ENCODE results near the gene LAPTM5.
A peak's percentile ranks its signal among the peaks of the same experiment; 100 is the strongest.

Gene LAPTM5

GRCh38 chr1:30720271-30721223 is 37.0 kb downstream of the LAPTM5 start:
- no peak for FAIRE-seq
- DNase-seq (ENCODE audit: insufficient read length, low spot score), result no peak

DNA sequence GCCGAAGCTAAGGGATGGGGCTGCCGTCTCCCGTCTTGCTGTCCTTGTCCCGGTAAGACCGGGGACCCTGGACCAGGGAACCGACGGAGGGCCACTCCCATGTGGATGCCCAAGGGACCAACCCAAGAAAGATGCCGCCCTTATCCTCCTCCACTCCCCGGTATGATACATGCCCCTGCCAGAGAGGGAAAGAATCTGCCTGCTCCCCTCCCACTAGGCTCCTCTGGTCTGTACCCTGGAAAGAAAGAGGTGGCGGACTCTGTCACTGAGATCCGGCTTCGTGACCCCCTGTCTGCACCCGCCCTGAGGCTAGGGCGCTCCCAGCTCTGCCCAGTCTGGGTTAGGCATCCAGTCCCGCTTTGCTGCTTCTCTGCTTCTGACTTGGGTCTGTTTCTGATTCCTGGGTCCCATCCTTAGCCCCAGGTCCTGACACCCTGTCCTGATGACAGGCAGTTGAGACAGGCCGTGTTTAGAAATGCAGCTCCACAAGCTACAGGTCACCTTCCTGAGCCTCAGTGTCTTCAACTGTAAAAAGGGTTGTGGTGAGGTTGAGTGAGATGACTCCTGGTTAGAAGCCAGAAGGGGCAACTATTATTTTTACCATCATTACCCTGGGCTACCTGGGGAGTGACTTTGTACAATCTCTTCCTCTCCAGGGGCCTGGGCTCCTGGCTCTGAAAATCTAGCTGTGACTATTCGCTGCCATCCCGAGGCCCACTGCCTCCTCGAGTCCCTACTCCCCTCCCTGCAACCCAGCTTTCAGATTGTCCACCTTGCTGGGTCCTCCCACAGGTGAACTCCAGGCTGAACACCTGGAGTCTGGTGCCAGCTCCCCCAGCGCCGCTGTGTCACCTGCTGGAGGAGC is 37.9 kb downstream of the LAPTM5 start:
- FAIRE-seq (no peak), DNase-seq (ENCODE audit: insufficient read length, low spot score) (no peak)

GRCh38 chr1:30718636-30719405 is 38.8 kb downstream of the LAPTM5 start:
- FAIRE-seq, result peak; percentile 96
- DNase-seq (ENCODE audit: insufficient read length, low spot score), result peak; percentile 69

DNA sequence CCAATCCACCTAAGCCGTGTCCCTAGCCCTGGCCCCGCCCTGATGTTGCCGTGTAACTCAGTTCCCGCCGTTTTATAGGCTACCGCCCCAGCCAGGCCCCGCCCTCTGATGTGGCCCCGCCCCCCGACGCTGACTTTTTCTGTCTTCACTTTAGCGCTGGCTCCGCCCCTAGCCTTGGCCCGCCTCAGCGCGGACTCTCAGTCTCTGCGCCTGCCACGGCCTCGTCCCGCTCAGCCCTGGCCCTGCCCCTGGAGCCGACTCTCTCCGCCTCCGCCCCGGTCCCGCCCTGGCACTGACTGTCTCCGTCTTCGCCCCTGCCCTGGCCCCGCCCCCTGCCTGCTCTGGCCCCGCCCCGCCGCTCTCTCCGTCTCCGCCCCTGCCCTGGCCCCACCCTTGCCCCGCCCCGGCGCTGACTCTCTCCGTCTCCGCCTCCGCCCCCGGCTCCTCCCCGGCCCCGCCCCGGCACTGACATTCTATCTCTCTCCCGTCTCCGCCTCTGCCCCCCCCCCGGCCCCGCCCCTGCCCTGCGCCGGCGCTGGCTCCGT is 39.4 kb downstream of the LAPTM5 start:
- FAIRE-seq (peak; percentile 96), DNase-seq (ENCODE audit: insufficient read length, low spot score) (peak; percentile 89)

- FAIRE-seq (no peak), DNase-seq (ENCODE audit: insufficient read length, low spot score) (no peak)
Measured at GRCh38 chr1:30716646-30717045, 40.9 kb downstream of the LAPTM5 start.

- FAIRE-seq (no peak), DNase-seq (ENCODE audit: insufficient read length, low spot score) (no peak)
Measured at GRCh38 chr1:30715886-30716285, 41.7 kb downstream of the LAPTM5 start.

DNA sequence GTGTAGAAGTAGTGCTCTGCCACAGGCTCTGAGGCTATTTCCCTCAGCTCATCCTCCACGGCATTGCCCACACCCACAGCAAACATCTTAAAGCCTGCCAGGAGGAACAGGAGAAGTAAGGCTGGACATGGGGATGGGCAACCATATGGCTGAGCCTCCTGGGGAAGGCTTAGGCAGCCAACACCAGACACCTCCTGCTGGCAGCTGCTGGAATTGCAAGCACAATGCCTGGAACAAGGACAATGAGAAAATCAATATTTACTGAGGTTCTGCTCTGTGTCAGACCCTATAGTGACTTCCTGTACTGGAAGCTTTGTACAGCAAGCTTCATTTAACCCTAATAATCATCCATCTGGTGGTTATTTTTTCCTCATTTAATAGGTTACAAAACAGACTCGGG is 42.4 kb downstream of the LAPTM5 start:
- DNase-seq (ENCODE audit: insufficient read length, low spot score) (no peak), FAIRE-seq (no peak)

- FAIRE-seq, result no peak
- no peak for DNase-seq (ENCODE audit: insufficient read length, low spot score)
Measured at GRCh38 chr1:30714536-30715090, 43.0 kb downstream of the LAPTM5 start.

GRCh38 chr1:30714025-30714424 is 43.5 kb downstream of the LAPTM5 start:
- DNase-seq (ENCODE audit: insufficient read length, low spot score) (no peak), FAIRE-seq (no peak)

DNA sequence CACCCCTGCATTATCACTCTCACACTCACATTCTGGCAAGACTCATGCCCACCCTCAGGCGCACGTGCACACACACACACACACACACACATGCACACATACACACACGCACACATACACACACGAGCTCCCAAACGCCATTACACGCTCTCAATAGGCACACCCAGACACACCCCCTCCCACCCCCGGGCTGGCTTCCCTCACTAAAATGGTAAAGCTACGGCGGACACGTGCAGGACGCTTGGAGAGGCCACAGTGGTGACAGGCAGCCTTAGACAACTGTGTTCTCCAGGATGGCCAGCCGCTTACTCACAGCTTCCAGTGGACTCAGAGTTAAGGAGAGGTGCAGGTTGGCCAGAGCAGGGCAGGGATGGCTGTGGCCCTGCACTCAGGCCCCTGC is 44.3 kb downstream of the LAPTM5 start:
- FAIRE-seq (no peak), DNase-seq (ENCODE audit: insufficient read length, low spot score) (no peak)

DNA sequence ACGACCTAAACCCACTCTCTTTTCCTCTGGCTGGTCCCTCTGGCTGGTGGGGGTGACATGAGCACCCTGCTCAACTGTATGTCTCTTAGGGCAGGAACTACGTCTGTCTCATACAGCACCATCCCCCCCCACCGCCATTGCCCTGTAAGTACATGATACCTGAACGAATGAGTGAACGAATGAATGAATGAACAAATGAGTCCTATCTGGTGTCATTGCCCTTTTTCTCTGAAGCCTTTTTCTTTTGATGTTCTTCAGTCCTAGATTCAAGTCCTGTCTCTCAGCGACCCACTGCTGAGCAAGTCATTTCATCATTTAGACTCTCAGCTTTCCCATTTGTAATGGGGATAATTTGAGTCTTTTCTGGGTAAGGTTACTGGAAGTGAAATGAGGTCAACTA is 45.0 kb downstream of the LAPTM5 start:
- DNase-seq (ENCODE audit: insufficient read length, low spot score), result no peak
- no peak for FAIRE-seq

GRCh38 chr1:30710407-30710806 is 47.2 kb downstream of the LAPTM5 start:
- FAIRE-seq, result no peak

GRCh38 chr1:30708361-30708728 is 49.2 kb downstream of the LAPTM5 start:
- DNase-seq (ENCODE audit: insufficient read length, low spot score) (no peak), FAIRE-seq (no peak)

More at GRCh38 chr1:30710407-30710806, 47.2 kb downstream of the LAPTM5 start:
- no peak for DNase-seq (ENCODE audit: insufficient read length, low spot score)

DNA sequence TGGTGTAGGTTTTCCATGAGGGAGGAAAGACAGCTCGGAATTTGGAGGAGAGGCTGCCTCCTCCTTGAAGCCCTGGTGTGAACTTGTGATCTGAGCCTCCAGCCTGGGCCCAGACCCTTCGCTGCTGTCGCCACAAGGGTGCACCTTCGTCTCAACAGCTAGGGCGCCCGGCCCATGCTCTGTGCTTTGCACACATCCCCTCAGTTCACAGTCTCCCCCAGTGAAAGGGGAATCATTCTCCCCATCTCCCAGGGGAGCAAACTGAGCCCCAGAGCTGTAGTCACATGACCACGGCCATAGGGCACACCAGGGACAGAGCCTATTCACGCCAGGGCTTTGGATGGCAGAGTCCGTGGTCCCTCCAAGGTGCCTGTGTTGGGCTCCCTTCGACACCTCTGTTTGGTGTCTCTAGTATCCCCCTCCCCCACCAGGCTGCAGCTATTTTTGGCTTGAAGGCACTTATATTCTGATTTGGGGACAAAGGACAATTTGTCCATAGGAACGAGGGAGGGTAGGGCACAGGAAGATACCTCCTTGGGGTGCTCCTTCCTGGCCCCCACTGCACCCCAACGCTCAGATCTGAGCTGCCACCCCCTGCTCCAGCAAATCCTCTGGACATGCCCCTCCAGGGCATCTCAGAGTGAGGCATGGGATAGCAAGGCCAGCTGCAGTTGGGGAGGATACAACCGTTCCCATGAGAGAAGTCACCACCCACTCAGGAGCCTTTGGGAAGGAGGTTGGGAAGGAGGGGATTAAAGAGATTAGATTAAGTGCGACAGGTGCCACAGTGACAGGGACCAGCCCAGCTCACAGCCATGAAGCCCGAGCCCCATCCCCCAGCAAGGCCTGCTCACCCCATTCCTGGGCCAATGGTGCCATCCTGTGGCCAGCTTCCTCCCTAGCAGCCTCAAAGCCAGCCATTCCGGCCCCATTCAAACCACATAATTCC is 49.9 kb downstream of the LAPTM5 start:
- DNase-seq (ENCODE audit: insufficient read length, low spot score) (peak; percentile 64), FAIRE-seq (peak; percentile 80)

DNA sequence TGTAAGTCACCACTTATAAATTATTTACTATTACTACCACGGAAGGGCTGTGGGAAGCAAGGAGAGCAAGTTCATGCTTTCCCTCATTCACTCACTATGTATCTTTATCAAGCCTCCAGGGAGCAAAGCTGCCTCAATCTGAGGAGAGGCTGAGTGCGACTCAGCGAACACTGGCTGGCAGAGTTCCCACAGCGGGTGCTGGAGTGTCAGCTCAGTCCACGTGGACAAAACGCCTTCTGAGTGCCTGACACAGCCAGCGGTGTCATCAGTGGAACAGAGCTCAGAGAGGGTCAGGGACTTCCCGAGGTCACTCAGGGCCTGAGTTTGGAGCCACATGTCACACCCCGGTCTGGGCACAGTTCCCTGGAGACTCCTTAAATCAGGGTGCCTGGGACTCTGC is 51.0 kb downstream of the LAPTM5 start:
- no peak for FAIRE-seq
- DNase-seq (ENCODE audit: insufficient read length, low spot score), result no peak

DNA sequence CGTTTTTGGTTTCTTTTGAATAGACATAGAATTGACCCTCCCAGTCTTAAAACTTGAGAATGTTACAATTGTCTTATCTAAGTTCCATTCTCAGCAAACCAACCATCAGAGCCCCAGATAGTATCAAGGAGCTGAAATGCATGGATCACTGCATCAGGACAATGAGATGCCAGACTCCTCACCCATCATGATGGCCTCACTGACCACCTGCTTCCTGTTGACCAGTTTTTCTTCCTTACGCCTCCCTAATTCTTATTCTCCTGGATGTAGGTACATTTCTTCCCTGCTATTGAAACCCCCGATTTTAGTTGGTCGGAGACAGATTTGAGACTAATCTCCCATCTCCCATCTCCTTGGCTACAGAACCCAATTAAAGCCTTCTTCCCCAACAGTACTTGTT is 51.9 kb downstream of the LAPTM5 start:
- no peak for FAIRE-seq
- DNase-seq (ENCODE audit: insufficient read length, low spot score), result no peak

- no peak for DNase-seq (ENCODE audit: insufficient read length, low spot score)
- FAIRE-seq, result no peak
Measured at GRCh38 chr1:30704765-30705509, 52.6 kb downstream of the LAPTM5 start.

- DNase-seq (ENCODE audit: insufficient read length, low spot score) (no peak), FAIRE-seq (no peak)
Measured at GRCh38 chr1:30704271-30704670, 53.3 kb downstream of the LAPTM5 start.
